Trophoblast cell (in vitro differentiated cells and primary cell): ENCODE data around the gene CUX1.

Source experiments
- DNase-seq, 2 donors: peaks; one replicate each; pipeline ENCODE4 v3.0.0-alpha.2; 2016
- H2AFZ ChIP-seq: 2 replicates; pipeline ENCODE4 v1.6.1; 2013; ENCODE audit warnings: low read length, moderate library complexity, mild to moderate bottlenecking; ENCODE audit not compliant: insufficient read depth, poor library complexity
- H2AK5ac ChIP-seq: 2 replicates; pipeline ENCODE4 v1.6.1; 2013; ENCODE audit warnings: mild to moderate bottlenecking, low read length
- H2BK120ac ChIP-seq: 2 replicates; pipeline ENCODE4 v1.6.1; 2013; ENCODE audit warnings: low read length, mild to moderate bottlenecking, moderate library complexity; ENCODE audit not compliant: insufficient read depth, poor library complexity
- H2BK12ac ChIP-seq: 2 replicates; pipeline ENCODE4 v1.6.1; 2013; ENCODE audit warnings: mild to moderate bottlenecking, low read length, moderate library complexity
- H2BK5ac ChIP-seq: 2 replicates; pipeline ENCODE4 v1.6.1; 2013; ENCODE audit warnings: low read length, low read depth, moderate library complexity, mild to moderate bottlenecking; ENCODE audit not compliant: poor library complexity
- H3K14ac ChIP-seq: 2 replicates; pipeline ENCODE4 v1.6.1; 2013; ENCODE audit warnings: mild to moderate bottlenecking, low read length
- H3K18ac ChIP-seq: 2 replicates; pipeline ENCODE4 v1.6.1; 2013; ENCODE audit warnings: mild to moderate bottlenecking, low read length
- H3K23ac ChIP-seq: 2 replicates; pipeline ENCODE4 v1.6.1; 2013; ENCODE audit warnings: low read length
- H3K27ac ChIP-seq: 2 replicates; pipeline ENCODE4 v1.5.1; 2013; ENCODE audit warnings: low read depth, mild to moderate bottlenecking, inconsistent platforms, low read length, moderate library complexity
- H3K27me3 ChIP-seq: 2 replicates; pipeline ENCODE4 v1.6.1; 2013; ENCODE audit warnings: inconsistent platforms, mild to moderate bottlenecking, low read length, moderate library complexity; ENCODE audit not compliant: insufficient read depth
- H3K36me3 ChIP-seq, 2 experiments: 1 replicate in 1 of 2; 2 replicates in 1 of 2; pipeline ENCODE4 v1.6.1; 2013; ENCODE audit warnings: low read length in 2 of 2, mild to moderate bottlenecking in 2 of 2, moderate library complexity in 1 of 2; ENCODE audit not compliant: insufficient read depth in 2 of 2, control insufficient read depth in 1 of 2
- H3K4ac ChIP-seq: 2 replicates; pipeline ENCODE4 v1.6.1; 2013; ENCODE audit warnings: low read depth, mild to moderate bottlenecking, low read length, moderate library complexity
- H3K4me1 ChIP-seq, 2 experiments: 1 replicate in 1 of 2; 2 replicates in 1 of 2; pipeline ENCODE4 v1.6.1; 2013; ENCODE audit warnings: low read length in 2 of 2, mild to moderate bottlenecking in 2 of 2, moderate library complexity in 1 of 2; ENCODE audit not compliant: insufficient read depth in 2 of 2, control insufficient read depth in 1 of 2
- H3K4me2 ChIP-seq: 2 replicates; pipeline ENCODE4 v1.6.1; 2013; ENCODE audit warnings: inconsistent platforms, mild to moderate bottlenecking, low read length, moderate library complexity
- H3K4me3 ChIP-seq: 2 replicates; pipeline ENCODE4 v1.5.1; 2013; ENCODE audit warnings: mild to moderate bottlenecking, low read depth, low read length, inconsistent platforms
- H3K79me1 ChIP-seq: one replicate; pipeline ENCODE4 v1.6.1; 2013; ENCODE audit warnings: low read length
- H3K79me2 ChIP-seq: 2 replicates; pipeline ENCODE4 v1.6.1; 2013; ENCODE audit warnings: low read length, mild to moderate bottlenecking; ENCODE audit not compliant: control insufficient read depth, insufficient read depth, poor library complexity
- H3K9ac ChIP-seq: 2 replicates; pipeline ENCODE4 v1.6.1; 2013; ENCODE audit warnings: mild to moderate bottlenecking, low read length
- H3K9me3 ChIP-seq: 2 replicates; pipeline ENCODE4 v1.6.1; 2013; ENCODE audit warnings: low read depth, mild to moderate bottlenecking, control low read depth, inconsistent platforms, low read length; ENCODE audit not compliant: insufficient read depth
- H4K12ac ChIP-seq: 2 replicates; pipeline ENCODE4 v1.6.1; 2013; ENCODE audit warnings: low read depth, mild to moderate bottlenecking, low read length, moderate library complexity
- H4K8ac ChIP-seq: 2 replicates; pipeline ENCODE4 v1.6.1; 2013; ENCODE audit warnings: low read depth, mild to moderate bottlenecking, low read length, moderate library complexity
- H4K91ac ChIP-seq: one replicate; pipeline ENCODE4 v1.6.1; 2013; ENCODE audit warnings: low read depth, mild to moderate bottlenecking, low read length, moderate library complexity
- WGBS: extraction: QIAGEN DNeasy Blood & Tissue Kit; methylation state at CpG from one replicate; pipeline ENCODE4 v1.1.7; 2013; ENCODE audit warnings: missing lambda C conversion rate; ENCODE audit not compliant: insufficient read length, insufficient coverage; ENCODE audit errors: extremely low coverage; 5-methylcytosine and 5-hydroxymethylcytosine counted together

CUX1 gene

GRCh38 chr7:101853684-101854083 lies 36.3 kb downstream of the CUX1 start:
- peaks cover 5 to 8% of the 10 kb centered on the region in 2 experiments for H3K4me1 ChIP-seq
- no peak overlapping the region for H3K9ac ChIP-seq
- H4K91ac ChIP-seq, result no peak overlapping the region
- H4K12ac ChIP-seq, result no peak overlapping the region
- H3K36me3 ChIP-seq, result peaks cover 0 to 4% of the 10 kb centered on the region in 2 experiments
- no peak overlapping the region for H3K4me3 ChIP-seq
- no peak overlapping the region for H2BK12ac ChIP-seq
- H3K4ac ChIP-seq, result no peak overlapping the region
- H4K8ac ChIP-seq, result no peak overlapping the region
- H3K14ac ChIP-seq, result no peak overlapping the region
- no peak overlapping the region for H2AK5ac ChIP-seq
- H3K79me1 ChIP-seq, result no peaks in the 10 kb centered on the region
- no peak overlapping the region for H3K23ac ChIP-seq
- no CpG with 5 or more reads among the region's 7 CpGs for WGBS
- no peaks in the 10 kb centered on the region for H3K27me3 ChIP-seq
- no peak overlapping the region for H2BK5ac ChIP-seq
- H3K9me3 ChIP-seq, result no peaks in the 10 kb centered on the region
- H3K79me2 ChIP-seq, result peaks cover 1% of the 10 kb centered on the region
- H2BK120ac ChIP-seq, result no peak overlapping the region
- no peak overlapping the region for H3K4me2 ChIP-seq
- no peak for DNase-seq
- no peak overlapping the region for H3K18ac ChIP-seq
- no peak overlapping the region for H2AFZ ChIP-seq
- no peak overlapping the region for H3K27ac ChIP-seq

GRCh38 chr7:101854084-101854865 lies 36.8 kb downstream of the CUX1 start:
- no peak overlapping the region for H3K9ac ChIP-seq
- WGBS, result no CpG with 5 or more reads among the region's 10 CpGs
- H2BK12ac ChIP-seq, result no peak overlapping the region
- no peak overlapping the region for H4K91ac ChIP-seq
- peaks cover 5 to 8% of the 10 kb centered on the region in 2 experiments for H3K4me1 ChIP-seq
- H4K12ac ChIP-seq, result no peak overlapping the region
- no peak overlapping the region for H2BK120ac ChIP-seq
- no peak overlapping the region for H3K4me3 ChIP-seq
- no peak overlapping the region for H3K14ac ChIP-seq
- no peak for DNase-seq
- peak overlapping the region; percentile 65 for H3K4ac ChIP-seq
- H3K36me3 ChIP-seq, result peaks cover 0 to 4% of the 10 kb centered on the region in 2 experiments
- H3K4me2 ChIP-seq, result no peak overlapping the region
- no peak overlapping the region for H2AFZ ChIP-seq
- H2BK5ac ChIP-seq, result no peak overlapping the region
- no peak overlapping the region for H2AK5ac ChIP-seq
- H3K18ac ChIP-seq, result no peak overlapping the region
- no peak overlapping the region for H3K23ac ChIP-seq
- no peaks in the 10 kb centered on the region for H3K79me1 ChIP-seq
- peaks cover 3% of the 10 kb centered on the region for H3K79me2 ChIP-seq
- H3K27me3 ChIP-seq, result no peaks in the 10 kb centered on the region
- H3K27ac ChIP-seq, result no peak overlapping the region
- no peaks in the 10 kb centered on the region for H3K9me3 ChIP-seq
- no peak overlapping the region for H4K8ac ChIP-seq

- Histone ChIP-seq H3K4me3 (peak overlapping the region; percentile 33), H3K9me3 (no peaks in the 10 kb centered on the region), H3K27ac (no peak overlapping the region), H3K9ac (no peak overlapping the region), H3K4me2 (no peak overlapping the region), H4K8ac (no peak overlapping the region), H3K79me1 (no peaks in the 10 kb centered on the region), H3K79me2 (peaks cover 3% of the 10 kb centered on the region), H4K12ac (no peak overlapping the region), H3K14ac (peak overlapping the region; percentile 11), H2AK5ac (no peak overlapping the region), H3K27me3 (no peaks in the 10 kb centered on the region), H3K36me3 (peaks cover 0 to 4% of the 10 kb centered on the region in 2 experiments), H2AFZ (no peak overlapping the region), H2BK12ac (no peak overlapping the region), H3K23ac (no peak overlapping the region), H3K4ac (peak overlapping the region; percentile 89), H2BK5ac (no peak overlapping the region), H4K91ac (no peak overlapping the region), H2BK120ac (no peak overlapping the region), H3K18ac (peak overlapping the region; percentile 63), H3K4me1 (peaks cover 5 to 8% of the 10 kb centered on the region in 2 experiments)
- peak; percentile 86 to 89 for DNase-seq
- WGBS, result no CpG with 5 or more reads among the region's 33 CpGs
These were observed 39.3 kb downstream of the CUX1 start for GRCh38 chr7:101856473-101857357.

GRCh38 chr7:101857358-101857811 lies 40.0 kb downstream of the CUX1 start:
- Histone ChIP-seq H3K4ac (no peak overlapping the region), H3K36me3 (peaks cover 0 to 4% of the 10 kb centered on the region in 2 experiments), H2BK120ac (no peak overlapping the region), H3K4me1 (peaks cover 9 to 11% of the 10 kb centered on the region in 2 experiments), H3K9ac (no peak overlapping the region), H2AFZ (no peak overlapping the region), H3K27me3 (no peaks in the 10 kb centered on the region), H4K12ac (no peak overlapping the region), H2AK5ac (no peak overlapping the region), H3K79me1 (no peaks in the 10 kb centered on the region), H3K4me3 (no peak overlapping the region), H3K4me2 (no peak overlapping the region), H3K9me3 (no peaks in the 10 kb centered on the region), H3K23ac (no peak overlapping the region), H3K79me2 (peaks cover 3% of the 10 kb centered on the region), H2BK12ac (no peak overlapping the region), H4K91ac (no peak overlapping the region), H3K18ac (no peak overlapping the region), H3K27ac (no peak overlapping the region), H2BK5ac (no peak overlapping the region), H4K8ac (no peak overlapping the region), H3K14ac (no peak overlapping the region)
- WGBS, result no CpG with 5 or more reads among the region's 11 CpGs
- no peak for DNase-seq
